Fibroblast of peridontal ligament (primary cell): ENCODE measurements around the gene CYREN.

Experiments used
- DNase-seq: peaks from one replicate; pipeline ENCODE4 v3.0.0-alpha.2; 2010; ENCODE audit errors: extremely low read depth

Gene CYREN

DNA sequence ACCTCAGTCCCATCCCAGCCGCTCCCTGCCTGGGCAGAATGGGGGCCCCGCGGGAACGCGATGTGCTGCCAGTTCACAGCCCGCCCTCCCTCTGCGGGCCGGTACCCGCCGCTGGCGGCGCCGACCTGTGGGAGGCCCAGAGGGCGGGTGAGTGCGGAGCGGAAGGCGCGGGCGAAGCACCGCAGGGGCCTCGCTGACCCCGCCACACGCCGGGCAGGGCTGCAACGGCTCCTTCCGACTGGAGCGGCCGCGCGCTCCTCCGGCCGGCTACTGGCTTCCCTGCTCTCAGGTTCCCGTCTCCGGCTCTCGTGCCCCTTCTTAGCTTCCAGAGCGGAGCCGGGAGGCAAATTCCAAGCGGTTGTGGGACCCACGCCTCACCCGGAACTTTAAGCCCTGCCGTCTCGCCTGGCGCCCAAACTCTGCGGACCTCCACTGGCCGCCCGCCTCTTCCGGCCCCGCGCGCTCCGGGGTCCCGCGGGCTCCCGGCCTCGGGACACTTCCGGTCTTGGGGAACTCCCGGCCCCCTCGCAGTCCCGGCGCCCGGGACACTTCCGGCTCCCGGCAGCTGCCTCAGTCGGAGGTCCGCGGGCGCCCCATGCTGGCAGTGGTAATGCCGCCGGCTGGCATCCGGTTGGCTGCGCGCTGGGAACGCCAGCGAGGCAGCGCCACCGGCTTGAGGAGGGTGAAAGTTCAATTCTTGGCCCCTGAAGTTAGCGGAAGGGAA, at the start of gene CYREN:
CYREN (minus strand) TSS at position 434 of the 724 bp plus-strand sequence. CDS start 1,785 bp downstream, outside the sequence.
- peak; percentile 89 for DNase-seq

GRCh38 chr7:135217645-135218509, 47.4 kb upstream of the CYREN start:
- no peak for DNase-seq

DNA sequence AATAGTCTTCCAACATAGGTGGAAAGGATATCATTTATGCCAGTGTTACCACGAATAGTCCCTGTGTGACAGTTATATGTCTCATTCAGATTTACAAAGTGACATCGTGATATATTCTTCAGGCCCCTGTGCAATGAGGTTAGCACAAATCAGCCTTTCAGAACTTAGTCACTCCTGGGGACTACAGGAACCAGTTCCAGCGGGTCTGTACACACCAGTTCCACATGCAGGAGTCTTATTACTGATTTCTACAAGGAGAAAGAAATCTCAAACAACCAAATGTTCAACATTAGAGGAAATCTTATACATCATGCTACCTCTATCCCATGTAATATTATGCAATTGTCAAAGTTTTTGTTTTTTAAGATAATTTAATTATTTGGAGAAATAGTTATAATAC, 45.2 kb upstream of the CYREN start:
- DNase-seq: no peak

DNA sequence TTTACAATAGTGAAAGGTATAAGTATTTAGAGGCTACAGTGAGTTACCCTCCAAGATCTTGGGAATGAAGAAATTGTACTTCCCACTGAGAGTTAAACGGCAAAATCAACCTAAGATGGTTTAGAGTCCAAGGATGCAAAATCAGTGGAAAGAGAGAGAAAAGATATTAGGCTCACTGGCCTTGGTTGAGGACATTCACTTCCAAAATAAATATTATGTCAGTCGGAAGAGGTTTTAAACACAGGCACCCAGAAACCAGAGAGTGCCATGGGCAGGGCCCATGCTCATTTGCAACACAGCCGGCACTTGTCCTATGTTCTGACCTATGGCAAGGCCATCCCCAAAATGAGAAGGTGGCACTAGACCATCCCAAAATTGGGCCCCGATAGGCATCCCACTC, 44.7 kb upstream of the CYREN start:
- DNase-seq: no peak

DNA sequence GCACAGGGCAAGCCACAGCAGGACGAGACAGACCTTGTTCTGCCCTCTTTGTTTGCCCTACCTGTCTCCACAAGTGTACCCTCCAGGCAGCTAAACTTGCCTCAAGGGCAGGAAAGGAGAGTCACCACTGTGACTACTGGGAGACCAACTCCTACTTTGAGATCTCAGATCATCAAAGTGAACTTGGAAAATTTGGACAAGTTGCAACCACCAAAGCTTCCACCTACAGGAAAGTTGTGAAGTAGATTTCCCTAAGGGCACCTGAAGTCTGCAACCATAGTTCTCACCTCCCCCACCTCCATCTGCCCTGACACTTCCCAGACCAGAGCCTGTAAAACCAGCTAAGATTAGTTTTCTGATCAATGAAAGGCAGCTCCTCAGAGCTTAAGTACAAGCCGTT, 43.3 kb upstream of the CYREN start:
- DNase-seq: no peak

DNA sequence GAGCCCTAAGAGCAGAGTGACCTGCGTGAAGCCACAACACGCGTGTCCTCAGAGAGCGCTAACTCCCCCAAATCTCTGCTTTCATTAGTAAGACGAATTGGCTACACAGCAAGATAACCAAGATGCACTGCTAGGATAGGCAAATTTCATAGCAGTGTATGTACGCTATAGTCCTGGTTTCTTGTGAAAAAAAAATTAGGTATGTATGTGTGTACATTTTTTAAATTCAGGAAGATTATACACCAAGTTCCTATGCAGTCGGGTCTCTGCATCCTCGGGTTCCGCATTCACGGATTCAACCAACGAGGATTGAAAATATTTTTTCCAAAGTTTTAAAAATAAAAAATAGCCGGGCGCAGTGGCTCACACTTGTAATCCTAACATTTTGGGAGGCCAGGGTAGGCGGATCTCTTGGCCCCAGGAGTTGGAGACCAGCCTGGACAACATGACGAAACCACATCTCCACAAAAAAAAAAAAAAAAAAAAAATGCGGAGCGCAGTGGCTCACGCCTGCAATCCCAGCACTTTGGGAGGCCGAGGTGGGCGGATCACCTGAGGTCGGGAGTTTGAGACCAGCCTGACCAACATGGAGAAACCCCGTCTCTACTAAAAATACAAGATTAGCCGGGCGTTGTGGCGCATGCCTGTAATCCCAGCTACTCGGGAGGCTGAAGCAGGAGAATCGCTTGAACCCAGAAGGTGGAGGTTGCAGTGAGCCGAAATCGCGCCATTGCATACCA, 41.6 kb upstream of the CYREN start:
- peak; percentile 76 for DNase-seq

GRCh38 chr7:135211179-135211945, 40.9 kb upstream of the CYREN start, which contains the start of gene WDR91:
WDR91 (minus strand) TSS chr7:135211526; CDS start chr7:135211502, 24 bp downstream.
- peak; percentile 80 for DNase-seq

GRCh38 chr7:135210888-135211178, 40.3 kb upstream of the CYREN start:
- DNase-seq: peak; percentile 46

GRCh38 chr7:135209225-135209834, 38.8 kb upstream of the CYREN start:
- no peak for DNase-seq

DNA sequence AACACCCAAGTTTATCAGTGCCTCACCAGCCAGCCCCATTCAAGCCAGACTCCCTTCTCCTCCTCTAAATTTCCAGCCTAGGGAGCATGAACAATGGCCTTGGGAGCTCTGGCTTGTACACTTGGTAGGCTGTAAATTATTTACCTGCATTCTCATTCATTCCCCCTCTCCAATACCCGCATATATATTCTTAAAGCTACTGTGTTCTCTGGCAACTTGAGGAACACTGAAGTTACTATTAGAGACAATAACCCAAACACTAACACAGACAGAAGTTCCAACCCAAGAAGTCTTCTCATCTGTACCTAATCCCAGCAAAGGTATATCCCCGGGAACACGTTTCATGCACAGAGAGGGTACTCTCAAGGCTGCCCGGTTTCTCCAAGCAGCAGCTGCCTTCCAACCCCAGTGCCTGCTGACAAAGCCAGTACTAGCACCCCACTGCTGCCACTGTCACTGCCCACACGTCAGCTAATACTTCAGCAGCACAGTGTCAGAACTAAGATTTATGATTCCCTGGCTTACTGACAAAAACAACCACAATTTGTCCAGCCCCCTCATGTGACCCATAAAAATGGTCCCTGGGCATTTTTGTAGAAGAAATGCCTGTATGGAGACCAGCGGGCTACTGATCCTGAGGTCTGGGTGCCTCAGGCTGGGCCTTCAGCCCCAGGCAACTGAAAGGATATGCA, 37.7 kb upstream of the CYREN start:
- no peak for DNase-seq

GRCh38 chr7:135207406-135208101, 37.0 kb upstream of the CYREN start:
- no peak for DNase-seq

DNA sequence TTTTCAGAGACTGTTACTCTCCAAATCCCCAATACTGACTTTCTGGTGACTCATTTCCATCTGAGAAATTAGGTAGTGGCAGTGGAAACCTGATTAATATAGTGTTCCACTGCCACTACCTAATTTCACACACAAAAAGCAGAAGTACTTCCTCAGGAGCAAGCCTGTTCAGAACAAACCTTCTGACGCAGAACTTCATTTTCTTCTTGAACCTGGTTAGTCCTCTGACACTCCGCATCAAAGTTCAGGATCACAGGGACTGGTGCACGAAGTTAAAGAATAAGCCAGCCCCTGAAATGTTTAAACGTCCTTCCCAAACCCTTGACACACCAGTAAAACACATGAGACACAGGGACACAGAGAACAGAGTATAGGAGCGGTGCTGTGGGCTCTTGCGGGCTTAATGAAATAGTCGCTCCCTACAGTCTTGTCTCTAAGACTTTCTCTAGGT, 36.5 kb upstream of the CYREN start:
- no peak for DNase-seq

DNA sequence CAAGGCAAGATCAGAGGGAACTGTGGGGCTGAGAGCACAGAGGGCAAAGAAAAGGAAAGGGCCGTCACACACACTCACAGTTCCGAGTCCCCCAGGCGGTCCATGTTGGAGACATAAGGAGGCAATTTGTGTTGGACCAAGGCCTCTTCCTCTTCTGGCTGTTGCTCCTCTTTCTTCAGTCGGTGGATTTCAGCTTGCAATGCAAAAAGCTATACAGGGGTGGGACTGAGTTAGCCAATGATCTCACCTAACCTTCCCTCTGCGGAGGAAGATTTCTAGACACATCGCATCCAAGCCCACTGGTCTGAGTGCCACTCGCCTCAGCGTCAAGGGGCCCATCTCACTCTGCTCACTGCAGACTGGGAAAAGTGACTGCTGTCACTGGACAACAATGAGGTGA, 35.3 kb upstream of the CYREN start:
- no peak for DNase-seq

DNA sequence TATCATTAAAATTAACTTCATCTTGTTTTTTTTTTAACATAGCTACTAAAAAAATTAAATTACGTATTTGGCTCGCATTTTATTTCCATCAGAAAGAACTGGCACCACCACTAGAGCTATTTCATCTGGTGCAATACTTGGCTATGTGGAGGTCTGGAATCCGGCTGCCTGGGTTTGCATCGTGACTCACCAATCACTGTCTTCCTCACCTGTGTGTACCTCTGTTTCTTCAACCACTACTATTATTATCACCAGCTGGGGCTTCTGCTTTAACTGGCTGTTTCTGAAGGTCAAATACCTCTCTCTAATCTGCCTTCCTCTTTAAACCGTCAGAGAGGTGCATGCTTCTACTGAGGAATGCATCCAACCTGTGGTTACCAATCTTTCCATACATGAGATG, 34.4 kb upstream of the CYREN start:
- DNase-seq: no peak

DNA sequence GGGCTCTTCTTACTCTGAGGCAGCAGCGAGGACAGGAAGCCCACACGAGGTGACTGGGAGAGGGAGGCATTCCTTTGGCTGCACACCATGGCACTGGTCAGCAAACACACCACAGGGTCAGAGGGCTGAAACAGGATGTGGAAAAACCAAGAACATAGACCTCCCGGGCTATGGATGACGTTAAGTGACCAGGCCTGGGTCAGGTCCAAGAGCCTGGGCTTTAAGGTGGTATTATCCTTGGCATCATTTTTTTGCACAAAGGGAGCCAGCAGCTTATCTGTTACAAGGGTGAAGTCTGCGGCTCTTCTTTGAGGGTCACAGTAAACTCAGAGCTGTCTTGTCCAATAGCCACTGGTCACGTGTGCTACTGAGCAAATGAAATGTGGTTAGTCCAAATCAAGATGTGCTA, 33.8 kb upstream of the CYREN start:
- DNase-seq: no peak

DNA sequence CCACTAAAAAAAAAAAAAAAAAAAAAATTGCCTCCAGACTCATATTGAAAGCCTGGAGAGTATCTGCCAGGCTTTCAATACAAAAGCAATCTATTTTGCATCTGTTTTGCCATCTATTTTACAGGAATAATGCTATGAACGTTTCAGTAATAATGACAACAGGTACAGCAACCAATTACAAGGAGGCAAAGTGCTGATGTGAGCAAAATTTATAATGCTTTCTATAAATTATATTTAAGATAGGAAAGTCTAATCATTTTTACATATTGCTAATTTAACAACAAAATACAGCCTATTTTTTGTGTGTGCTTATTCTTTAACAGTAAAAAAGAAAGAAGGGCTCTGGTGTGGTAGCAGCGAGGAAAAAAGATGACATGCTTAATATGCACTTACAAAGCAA, 30.8 kb upstream of the CYREN start:
- DNase-seq: no peak

GRCh38 chr7:135200821-135201331, 30.4 kb upstream of the CYREN start:
- peak; percentile 8 for DNase-seq

- no peak for DNase-seq
These were observed 28.9 kb upstream of the CYREN start for GRCh38 chr7:135199439-135199838.

DNA sequence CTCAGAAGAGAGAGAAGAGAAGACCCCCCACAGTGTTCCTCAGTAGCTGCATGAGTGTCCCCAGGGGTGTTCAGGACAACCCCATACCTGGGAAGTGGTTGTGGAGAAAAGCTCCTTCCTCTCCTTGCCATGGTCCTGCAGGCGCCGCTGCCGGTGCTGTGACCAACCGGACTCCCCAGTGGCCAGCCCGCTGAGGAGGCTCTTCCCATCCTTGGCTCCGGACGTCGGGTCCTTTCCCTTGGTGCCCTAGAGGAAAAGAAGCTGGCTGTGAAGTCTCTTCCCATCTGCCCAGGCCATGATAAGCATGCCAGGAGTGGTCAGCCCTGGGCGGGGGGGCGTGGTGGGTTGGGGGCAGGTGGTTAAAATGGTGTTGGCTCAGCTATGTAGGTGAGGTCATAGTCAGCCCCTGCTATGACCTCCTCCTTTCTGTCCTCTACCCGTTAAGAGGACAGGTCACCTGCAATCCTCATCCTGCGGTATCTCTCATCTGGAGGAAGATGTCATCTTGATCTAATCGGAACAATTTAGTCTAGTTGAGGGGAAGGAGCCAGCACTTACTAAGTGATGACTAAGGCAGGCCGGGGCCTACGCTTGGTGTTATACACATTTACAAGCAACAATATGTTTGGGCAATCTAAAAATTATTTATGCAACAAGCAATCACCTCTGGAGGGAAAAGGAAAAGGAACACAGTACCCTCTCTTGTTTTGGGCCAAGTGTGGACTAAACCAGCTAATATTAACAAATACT, 27.6 kb upstream of the CYREN start:
- DNase-seq: no peak
